Measurements from ENCODE around the gene CDCA4.

- TF ChIP-seq CTCF (IDR thresholded peaks at IDR 0.05) (no peak), POLR2A (IDR thresholded peaks at IDR 0.05) (no peak), POLR2AphosphoS5 (IDR thresholded peaks at IDR 0.05; ENCODE audit: insufficient read depth in 1 of 2, low read depth in 1 of 2) (no peak)
Observed at GRCh38 chr14:104986487-104987164, 34.3 kb downstream of the CDCA4 start.

All from vagina (tissue), 2 donors.